Measurements from ENCODE around the gene DSCAM. TPM values are rescaled to one million over a fixed set of nuclear protein-coding genes. Genes with fewer than 3 reads are reported as not detected.

Gene DSCAM
- total and polyA plus RNA-seq, 12 donors, result under 0.01 to 0.11 (median 0.07) TPM; not detected in 5

DNA sequence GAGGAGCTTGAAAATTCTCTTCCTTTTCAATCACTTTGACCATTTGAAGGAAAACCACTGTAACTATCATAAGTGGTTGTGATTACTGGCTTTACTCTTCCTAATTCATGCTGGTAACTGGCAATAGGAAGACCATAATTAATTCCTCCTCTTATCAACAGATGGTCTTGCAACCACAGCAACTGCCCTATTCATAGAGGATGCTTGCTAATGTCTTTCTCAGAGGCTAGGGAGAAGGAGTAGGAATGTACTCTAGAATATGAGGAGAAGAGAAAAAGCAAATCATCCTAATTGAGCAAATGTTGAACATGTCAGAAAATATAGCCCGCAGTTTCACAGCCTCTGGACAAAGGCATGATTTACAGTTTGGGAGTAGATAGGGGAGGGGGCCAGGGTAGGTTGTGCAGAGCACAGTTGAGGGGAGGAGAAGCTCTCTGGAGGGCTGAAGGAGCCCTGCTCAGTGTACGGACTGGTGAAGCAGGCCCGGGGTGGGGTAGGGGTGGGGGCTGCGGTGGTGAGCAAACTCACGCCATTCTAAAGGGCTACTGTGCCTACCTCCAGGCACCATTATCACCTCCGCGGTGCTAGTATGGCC is 786.8 kb downstream of the DSCAM start:
- intact Hi-C loops (cut with DNase I), result no loop called here
- Histone ChIP-seq H3K27me3 (no peaks in the 10 kb centered on the region), H3K36me3 (replicated peaks in 1 of 2) (no peaks in the 10 kb centered on the region), H3K4me3 (no peak overlapping the region), H3K4me1 (replicated peaks in 1 of 2) (no peaks in the 10 kb centered on the region), H3K9me3 (replicated peaks in 1 of 3) (no peaks in the 10 kb centered on the region), H3K27ac (no peak overlapping the region)
- WGBS, 4 donors, result 81 to 90% (median 86%) methylated on average over 7 of the region's 7 CpGs
- DNase-seq, result no peak
- TF ChIP-seq CTCF (IDR thresholded peaks at IDR 0.05) (no peak), POLR2A (IDR thresholded peaks at IDR 0.05) (no peak)

- intact Hi-C loops (cut with DNase I), result no loop called here
- TF ChIP-seq CTCF (IDR thresholded peaks at IDR 0.05) (no peak), POLR2A (IDR thresholded peaks at IDR 0.05) (no peak)
- H3K27me3 ChIP-seq, result no peaks in the 10 kb centered on the region
- 76 to 88% (median 86%) methylated on average over 5 of the region's 5 CpGs for WGBS, 4 donors
- no peaks in the 10 kb centered on the region for H3K4me1 ChIP-seq (replicated peaks in 1 of 2)
- H3K27ac ChIP-seq, result no peak overlapping the region
- H3K9me3 ChIP-seq (replicated peaks in 1 of 3), result no peaks in the 10 kb centered on the region
- no peak for DNase-seq
- H3K4me3 ChIP-seq, result no peak overlapping the region
- H3K36me3 ChIP-seq (replicated peaks in 1 of 2), result no peaks in the 10 kb centered on the region
Observed at GRCh38 chr21:40057331-40057730, 789.6 kb downstream of the DSCAM start.

GRCh38 chr21:40056031-40056430 is 790.9 kb downstream of the DSCAM start:
- 78 to 91% (median 83%) methylated on average over 3 of the region's 3 CpGs for WGBS, 4 donors
- Histone ChIP-seq H3K36me3 (replicated peaks in 1 of 2) (no peaks in the 10 kb centered on the region), H3K27me3 (no peaks in the 10 kb centered on the region), H3K4me3 (no peak overlapping the region), H3K4me1 (replicated peaks in 1 of 2) (no peaks in the 10 kb centered on the region), H3K27ac (no peak overlapping the region), H3K9me3 (replicated peaks in 1 of 3) (no peaks in the 10 kb centered on the region)
- DNase-seq, result no peak
- intact Hi-C loops (cut with DNase I), result no loop called here
- no peak for TF ChIP-seq CTCF (IDR thresholded peaks at IDR 0.05)
- TF ChIP-seq POLR2A (IDR thresholded peaks at IDR 0.05), result no peak

DNA sequence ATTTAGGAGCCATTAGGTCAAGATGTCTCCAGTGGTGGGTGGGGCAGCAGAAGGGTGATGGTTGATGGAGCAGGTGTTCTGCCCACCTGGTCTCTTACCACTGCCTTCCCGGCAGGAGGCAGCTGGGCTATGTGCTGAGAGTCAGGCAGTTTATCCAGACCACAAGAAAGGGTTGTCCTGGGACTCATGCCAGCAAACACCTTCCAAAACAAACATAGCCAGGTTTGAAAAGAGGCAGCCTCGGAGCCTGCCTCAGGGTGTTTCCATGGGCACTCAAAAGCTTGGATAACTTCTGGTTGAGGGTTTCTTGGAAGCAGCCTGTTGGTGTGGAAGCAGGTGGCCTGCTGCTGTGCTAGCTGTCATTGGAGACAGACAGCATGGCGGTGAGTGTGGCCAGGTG is 792.6 kb downstream of the DSCAM start:
- 55 to 65% (median 57%) methylated on average over 2 to 3 of the region's 3 CpGs for WGBS, 4 donors
- Histone ChIP-seq H3K36me3 (replicated peaks in 1 of 2) (no peaks in the 10 kb centered on the region), H3K27ac (peak overlapping the region in 1 of 5 donors; percentile 6), H3K9me3 (replicated peaks in 1 of 3) (no peaks in the 10 kb centered on the region), H3K4me3 (no peak overlapping the region), H3K27me3 (no peaks in the 10 kb centered on the region), H3K4me1 (replicated peaks in 1 of 2) (peaks cover 0 to 4% of the 10 kb centered on the region in 2 donors)
- TF ChIP-seq POLR2A (IDR thresholded peaks at IDR 0.05) (no peak), CTCF (IDR thresholded peaks at IDR 0.05) (no peak)
- peak in 1 of 7 donors; percentile 83 for DNase-seq
- intact Hi-C loops (cut with DNase I), result no loop called here
